ENCODE results near the gene STON2.
"Not testable (repeated sequence)": the region's sequence is repeated elsewhere in the genome, so short reads cannot be mapped to it uniquely, and the experiment has no call there.

DNA sequence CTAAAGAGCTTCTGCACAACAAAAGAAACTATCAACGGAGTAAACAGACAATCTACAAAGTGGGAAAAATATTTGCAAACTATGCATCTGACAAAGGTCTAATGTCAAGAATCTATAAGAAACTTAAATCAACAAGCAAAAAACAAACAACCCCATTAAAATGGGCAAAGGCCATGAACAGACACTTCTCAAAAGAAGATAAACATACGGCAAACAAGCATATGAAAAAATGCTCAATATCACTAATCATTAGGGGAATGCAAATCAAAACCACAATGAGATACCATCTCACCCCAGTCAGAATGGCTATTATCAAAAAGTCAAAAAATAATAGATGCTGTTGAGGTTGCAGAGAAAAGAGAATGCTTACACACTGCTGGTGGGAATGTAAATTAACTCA lies 20.1 kb downstream of the STON2 start:
- TF ChIP-seq, protein P1, sequence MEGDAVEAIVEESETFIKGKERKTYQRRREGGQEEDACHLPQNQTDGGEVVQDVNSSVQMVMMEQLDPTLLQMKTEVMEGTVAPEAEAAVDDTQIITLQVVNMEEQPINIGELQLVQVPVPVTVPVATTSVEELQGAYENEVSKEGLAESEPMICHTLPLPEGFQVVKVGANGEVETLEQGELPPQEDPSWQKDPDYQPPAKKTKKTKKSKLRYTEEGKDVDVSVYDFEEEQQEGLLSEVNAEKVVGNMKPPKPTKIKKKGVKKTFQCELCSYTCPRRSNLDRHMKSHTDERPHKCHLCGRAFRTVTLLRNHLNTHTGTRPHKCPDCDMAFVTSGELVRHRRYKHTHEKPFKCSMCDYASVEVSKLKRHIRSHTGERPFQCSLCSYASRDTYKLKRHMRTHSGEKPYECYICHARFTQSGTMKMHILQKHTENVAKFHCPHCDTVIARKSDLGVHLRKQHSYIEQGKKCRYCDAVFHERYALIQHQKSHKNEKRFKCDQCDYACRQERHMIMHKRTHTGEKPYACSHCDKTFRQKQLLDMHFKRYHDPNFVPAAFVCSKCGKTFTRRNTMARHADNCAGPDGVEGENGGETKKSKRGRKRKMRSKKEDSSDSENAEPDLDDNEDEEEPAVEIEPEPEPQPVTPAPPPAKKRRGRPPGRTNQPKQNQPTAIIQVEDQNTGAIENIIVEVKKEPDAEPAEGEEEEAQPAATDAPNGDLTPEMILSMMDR (IDR thresholded peaks at IDR 0.05): not testable (repeated sequence)
- TF ChIP-seq POLR2A (IDR thresholded peaks at IDR 0.05): not testable (repeated sequence)
